Measurements from ENCODE around the gene RNF181. TPM values are rescaled to one million over a fixed set of nuclear protein-coding genes. Genes with fewer than 3 reads are reported as not detected.

The RNF181 gene
- total and polyA plus RNA-seq, 2 of the 8 experiments (the other 6 are each of a cell fraction or from before 2014, with no cell fraction given) = 97.2 to 514 TPM

DNA sequence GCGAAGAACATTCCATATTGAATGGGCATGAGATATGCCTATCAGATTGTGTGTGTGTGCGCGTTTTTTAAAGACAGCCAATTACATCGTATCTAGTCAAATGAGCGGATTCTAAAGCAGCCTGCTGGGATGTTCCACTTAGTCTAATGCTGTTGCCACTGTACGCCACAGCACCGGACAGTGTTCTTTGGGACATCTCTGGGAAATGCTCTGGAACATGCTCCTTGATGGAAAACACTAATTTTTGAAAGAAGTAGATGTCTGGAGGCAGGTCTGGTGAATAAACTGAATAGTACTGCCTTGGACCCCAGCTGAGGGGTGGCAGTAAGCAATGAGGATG, 10.5 kb downstream of the RNF181 start:
- Histone ChIP-seq H3K23me2 (ENCODE audit: low read depth, low read length) (peaks cover 12% of the 10 kb centered on the region), H3K4me2 (ENCODE audit: insufficient read depth in 1 of 2, low read depth in 2 of 2, low read length in 2 of 2) (no peak overlapping the region)
- TF ChIP-seq TBP (IDR thresholded peaks at IDR 0.05; ENCODE audit: low read depth, low read length) (no peak), ASH2L (IDR thresholded peaks at IDR 0.05; ENCODE audit: low read length) (no peak), POLR2A (IDR thresholded peaks at IDR 0.05; ENCODE audit: control extremely low read depth in 1 of 2, low read depth in 2 of 2, low read length in 2 of 2) (no peak), CHD1 (IDR thresholded peaks at IDR 0.05; ENCODE audit: low read depth, low read length) (no peak), GABPA (IDR thresholded peaks at IDR 0.05; ENCODE audit: borderline replicate concordance, insufficient read depth, low read length) (no peak), HDAC2 (IDR thresholded peaks at IDR 0.05; ENCODE audit: borderline replicate concordance in 1 of 2, low read depth in 2 of 2, low read length in 2 of 2) (no peak), SIX5 (IDR thresholded peaks at IDR 0.05; ENCODE audit: low read depth, low read length) (no peak), EZH2 (IDR thresholded peaks at IDR 0.05; ENCODE audit: low read depth, low read length, severe bottlenecking) (no peak), SRF (IDR thresholded peaks at IDR 0.05; ENCODE audit: low read depth, low read length) (no peak), HDAC6 (IDR thresholded peaks at IDR 0.05; ENCODE audit: low read depth, low read length) (no peak), CHD2 (IDR thresholded peaks at IDR 0.05; ENCODE audit: low read length) (no peak), ZNF274 (IDR thresholded peaks at IDR 0.05; ENCODE audit: borderline replicate concordance, extremely low read depth, low read length) (no peak), SP4 (IDR thresholded peaks at IDR 0.05; ENCODE audit: low read length) (no peak), TAF1 (IDR thresholded peaks at IDR 0.05; ENCODE audit: low read depth, low read length) (no peak)
- TF ChIP-seq, protein P1, sequence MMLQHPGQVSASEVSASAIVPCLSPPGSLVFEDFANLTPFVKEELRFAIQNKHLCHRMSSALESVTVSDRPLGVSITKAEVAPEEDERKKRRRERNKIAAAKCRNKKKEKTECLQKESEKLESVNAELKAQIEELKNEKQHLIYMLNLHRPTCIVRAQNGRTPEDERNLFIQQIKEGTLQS (IDR thresholded peaks at IDR 0.05; ENCODE audit: insufficient read depth, low read depth, low read length) = no peak

More for the DNA sequence above, 10.5 kb downstream of the RNF181 start:
- peaks cover 0 to 16% of the 10 kb centered on the region in 2 experiments for H4K20me1 ChIP-seq (replicated peaks in 1 of 2; ENCODE audit: control insufficient read depth in 1 of 2, insufficient read depth in 2 of 2, low read length in 2 of 2)
- no peak overlapping the region for H2AK5ac ChIP-seq (ENCODE audit: low read depth, low read length)
- peaks cover 7% of the 10 kb centered on the region for H3K79me1 ChIP-seq (ENCODE audit: low read depth, low read length)
- no peak overlapping the region for H4K8ac ChIP-seq (ENCODE audit: extremely low read depth, insufficient read depth, low read length)
- no peak overlapping the region for H3K4me3 ChIP-seq (ENCODE audit: extremely low read depth in 1 of 4, insufficient read depth in 2 of 4, low read depth in 3 of 4, low read length in 4 of 4)
- H3K18ac ChIP-seq (ENCODE audit: extremely low read depth, low read length) = no peak overlapping the region
- CTCF ChIA-PET (ENCODE audit: partially characterized antibody) = interaction anchor here (1.1 to 1.9 kb wide), 2 partner anchors 13 to 52 kb away, joined by 5 to 6 read pairs; no protein-coding TSS in a partner anchor
- no peak overlapping the region for H2BK12ac ChIP-seq (ENCODE audit: low read depth, low read length)
- WGBS, 2 experiments (ENCODE audit: extremely low coverage in 1 of 2, insufficient coverage in 1 of 2, insufficient read length in 1 of 2, insufficient replicate concordance in 2 of 2, low coverage in 1 of 2, low lambda C conversion rate in 2 of 2, missing lambda C conversion rate in 1 of 2) = 98% methylated on average over 7 of the region's 7 CpGs; no CpG with 5 or more reads in 1 of the 2 experiments
- no peak overlapping the region for H3K4ac ChIP-seq (replicated peaks; ENCODE audit: insufficient read length, low read depth, low read length)
- peaks cover 0 to 5% (median 2%) of the 10 kb centered on the region in 4 experiments; a peak in 6 of 7 replicates for H3K4me1 ChIP-seq (replicated peaks in 1 of 4; ENCODE audit: control insufficient read depth in 3 of 4, insufficient read depth in 4 of 4, low read length in 3 of 4)
- H2BK5ac ChIP-seq (ENCODE audit: low read depth, low read length) = no peak overlapping the region
- no peaks in the 10 kb centered on the region for H3K27me3 ChIP-seq (replicated peaks in 1 of 4; ENCODE audit: control insufficient read depth in 3 of 4, extremely low read depth in 1 of 4, insufficient read depth in 3 of 4, low read length in 3 of 4)
- no peak for DNase-seq (ENCODE audit: low read depth in 1 of 2, low spot score in 2 of 2)
- no peak for FAIRE-seq
- H4K91ac ChIP-seq (replicated peaks; ENCODE audit: insufficient read length, low read length) = no peak overlapping the region
- peak overlapping the region in 1 of 4 experiments; percentile 18; a peak in 1 of 7 replicates for H3K9ac ChIP-seq (replicated peaks in 1 of 4; ENCODE audit: extremely low read depth in 1 of 4, low read depth in 3 of 4, low read length in 3 of 4)
- H3K27ac ChIP-seq (ENCODE audit: low read depth, low read length) = no peak overlapping the region
- no peak overlapping the region for H3K23ac ChIP-seq (ENCODE audit: insufficient read length)
- no peak overlapping the region for H3K14ac ChIP-seq (ENCODE audit: insufficient read length)
- H2AFZ ChIP-seq (ENCODE audit: low read length) = no peak overlapping the region
- no peak overlapping the region for H2BK15ac ChIP-seq (ENCODE audit: low read length)
- H3K9me3 ChIP-seq (ENCODE audit: insufficient read depth in 2 of 2, low read depth in 1 of 2, low read length in 1 of 2) = no peaks in the 10 kb centered on the region
- H3K56ac ChIP-seq (replicated peaks; ENCODE audit: insufficient read length, low read depth, low read length) = no peak overlapping the region
- no peak overlapping the region for H2BK120ac ChIP-seq (replicated peaks; ENCODE audit: low read depth, low read length)
- no peak overlapping the region for H2BK20ac ChIP-seq (ENCODE audit: low read length)
- peaks cover 6 to 19% (median 14%) of the 10 kb centered on the region in 4 experiments; a peak in 6 of 8 replicates for H3K36me3 ChIP-seq (ENCODE audit: control insufficient read depth in 2 of 4, insufficient read depth in 4 of 4, low read length in 3 of 4)
- peaks cover 0 to 14% of the 10 kb centered on the region in 2 experiments; a peak in 2 of 4 replicates for H3K79me2 ChIP-seq (ENCODE audit: control insufficient read depth in 1 of 2, insufficient read depth in 2 of 2, low read length in 2 of 2)
- H4K5ac ChIP-seq (ENCODE audit: insufficient read length, low read depth, low read length) = no peak overlapping the region
- POLR2A ChIA-PET (ENCODE audit: partially characterized antibody) = interaction anchor here (0.8 to 7.9 kb wide), 8 partner anchors 8 to 527 kb away, joined by 3 to 95 read pairs (median 12); partner anchors contain the start of genes C2orf68, MAT2A, RNF181 and USP39

Measured in H1 (cell line).